IMR-90 (cell line): ENCODE data around the gene SLC27A2. TPM values are rescaled to one million over a fixed set of nuclear protein-coding genes. Genes with fewer than 3 reads are reported as not detected.

ENCODE experiments used
- ATAC-seq: fragments of 200-7000 bp; cut with Tn5 transposase; 2 replicates; pipeline ENCODE4 v1.9.1; 2020; ENCODE audit warnings: low read depth, mild to moderate bottlenecking, moderate library complexity
- BruUV-seq: library from RNA; stranded (reverse); fragments of 400-500 nt; replicated peaks from 2 replicates; lab custom pipeline; 2021; lab: Mats Ljungman, UMichigan
- CTCF ChIA-PET: fragments of 300-600 bp; formaldehyde crosslinking; extraction: SDS; loops from one replicate; lab custom pipeline; 2021; ENCODE audit warnings: antibody characterized with exemption; lab: Yijun Ruan, JAX
- POLR2A ChIA-PET: fragments of 300-600 bp; sonication (Branson Sonifier 250); formaldehyde crosslinking; loops from one replicate; lab custom pipeline; 2022; ENCODE audit warnings: antibody characterized with exemption; ENCODE audit not compliant: unreplicated experiment; lab: Charles Lee
- DNase-seq: peaks from one replicate; pipeline ENCODE4 v3.0.0; 2013
- H2AFZ ChIP-seq: replicated peaks from 2 replicates; pipeline ENCODE3; 2013; ENCODE audit warnings: low read length, mild to moderate bottlenecking; ENCODE audit not compliant: poor library complexity
- H2AK5ac ChIP-seq: 2 replicates; pipeline ENCODE4 v1.6.1; 2013; ENCODE audit warnings: low read depth, low read length, inconsistent platforms
- H2AK9ac ChIP-seq: replicated peaks from 2 replicates; pipeline ENCODE3; 2013; ENCODE audit warnings: mild to moderate bottlenecking, low read depth, low read length, moderate library complexity; ENCODE audit not compliant: poor library complexity
- H2BK120ac ChIP-seq: 2 replicates; pipeline ENCODE4 v1.6.1; 2013; ENCODE audit warnings: low read depth, low read length, inconsistent platforms
- H2BK15ac ChIP-seq: 3 replicates; pipeline ENCODE4 v1.6.1; 2013; ENCODE audit warnings: low read depth, low read length, inconsistent platforms
- H2BK20ac ChIP-seq: 2 replicates; pipeline ENCODE4 v1.6.1; 2013; ENCODE audit warnings: low read depth, mild to moderate bottlenecking, inconsistent platforms, low read length, moderate library complexity
- H2BK5ac ChIP-seq: 2 replicates; pipeline ENCODE4 v1.6.1; 2013; ENCODE audit warnings: mild to moderate bottlenecking, low read depth, low read length, inconsistent platforms; ENCODE audit not compliant: poor library complexity, severe bottlenecking
- H3K14ac ChIP-seq: replicated peaks from 2 replicates; pipeline ENCODE4 v1.6.1; 2013; ENCODE audit warnings: low read depth, low read length, inconsistent platforms
- H3K18ac ChIP-seq: 2 replicates; pipeline ENCODE4 v1.6.1; 2013; ENCODE audit warnings: low read depth, low read length, control low read depth
- H3K23ac ChIP-seq: 2 replicates; pipeline ENCODE4 v1.6.1; 2013; ENCODE audit warnings: low read depth, low read length, inconsistent platforms
- H3K27ac ChIP-seq: 2 replicates; pipeline ENCODE4 v1.5.1; 2013; ENCODE audit warnings: mild to moderate bottlenecking, control low read depth, low read length; ENCODE audit not compliant: insufficient read depth
- H3K27me3 ChIP-seq: 2 replicates; pipeline ENCODE4 v1.6.1; 2013; ENCODE audit warnings: low read length; ENCODE audit not compliant: control insufficient read depth, insufficient read depth
- H3K36me3 ChIP-seq: 2 replicates; pipeline ENCODE4 v1.6.1; 2013; ENCODE audit warnings: low read length, mixed read lengths; ENCODE audit not compliant: control insufficient read depth, insufficient read depth
- H3K4ac ChIP-seq: 2 replicates; pipeline ENCODE4 v1.6.1; 2013; ENCODE audit warnings: low read depth, low read length, inconsistent platforms
- H3K4me1 ChIP-seq: 2 replicates; pipeline ENCODE4 v1.6.1; 2013; ENCODE audit warnings: low read length, mixed read lengths; ENCODE audit not compliant: control insufficient read depth, insufficient read depth
- H3K4me2 ChIP-seq: 2 replicates; pipeline ENCODE4 v1.6.1; 2013; ENCODE audit warnings: low read depth, mild to moderate bottlenecking, control low read depth, low read length, moderate library complexity
- H3K4me3 ChIP-seq: 2 replicates; pipeline ENCODE4 v1.5.1; 2013; ENCODE audit warnings: low read depth, mild to moderate bottlenecking, control low read depth, low read length, moderate library complexity; ENCODE audit not compliant: insufficient read depth
- H3K56ac ChIP-seq: 2 replicates; pipeline ENCODE4 v1.6.1; 2013; ENCODE audit warnings: low read length, inconsistent platforms; ENCODE audit not compliant: insufficient read depth; ENCODE audit errors: extremely low read depth
- H3K79me1 ChIP-seq, 2 experiments: 2 replicates each; pipeline ENCODE4 v1.6.1; 2013; ENCODE audit warnings: low read length in 2 of 2, inconsistent platforms in 1 of 2, low read depth in 1 of 2
- H3K9ac ChIP-seq: 2 replicates; pipeline ENCODE4 v1.6.1; 2013; ENCODE audit warnings: low read depth, low read length, control low read depth
- H3K9me1 ChIP-seq: 2 replicates; pipeline ENCODE4 v1.6.1; 2013; ENCODE audit warnings: low read length, inconsistent platforms; ENCODE audit not compliant: insufficient read depth
- H3K9me3 ChIP-seq: 2 replicates; pipeline ENCODE4 v1.6.1; 2013; ENCODE audit warnings: low read length; ENCODE audit not compliant: control insufficient read depth, insufficient read depth
- H4K20me1 ChIP-seq: 2 replicates; pipeline ENCODE4 v1.6.1; 2013; ENCODE audit warnings: low read length, inconsistent platforms; ENCODE audit not compliant: insufficient read depth
- H4K5ac ChIP-seq: 2 replicates; pipeline ENCODE4 v1.6.1; 2013; ENCODE audit warnings: mild to moderate bottlenecking, low read depth, low read length, control low read depth
- H4K8ac ChIP-seq, 2 experiments: 2 replicates each; pipeline ENCODE4 v1.6.1; 2013; ENCODE audit warnings: low read depth in 2 of 2, low read length in 2 of 2, control low read depth in 1 of 2, inconsistent platforms in 1 of 2
- H4K91ac ChIP-seq: 2 replicates; pipeline ENCODE4 v1.6.1; 2013; ENCODE audit warnings: low read depth, low read length, inconsistent platforms; ENCODE audit not compliant: insufficient read depth
- BHLHE40 ChIP-seq: fragments of 150-350 bp; IDR thresholded peaks from 2 replicates; pipeline ENCODE4 v1.6.1; 2016; ENCODE audit warnings: mild to moderate bottlenecking, low read depth, low read length
- CEBPB ChIP-seq: IDR thresholded peaks from 2 replicates; pipeline ENCODE4 v1.6.1; 2012; ENCODE audit warnings: low read depth, low read length, improper control_type of control experiment
- FOS ChIP-seq: fragments of 150-350 bp; IDR thresholded peaks from 2 replicates; pipeline ENCODE4 v1.6.1; 2016; ENCODE audit warnings: low read depth, low read length
- MAFK ChIP-seq: IDR thresholded peaks from 2 replicates; pipeline ENCODE4 v1.6.1; 2012; ENCODE audit warnings: low read depth, low read length, improper control_type of control experiment
- MXI1 ChIP-seq: IDR thresholded peaks from 2 replicates; pipeline ENCODE4 v1.6.1; 2012; ENCODE audit warnings: low read depth, mild to moderate bottlenecking, low read length, moderate library complexity, borderline replicate concordance
- NFE2L2 ChIP-seq: fragments of 150-350 bp; IDR thresholded peaks from 2 replicates; pipeline ENCODE4 v1.6.1; 2016; ENCODE audit warnings: low read depth, mild to moderate bottlenecking, low read length
- POLR2A ChIP-seq: IDR thresholded peaks from 2 replicates; pipeline ENCODE4 v1.6.1; 2012; ENCODE audit warnings: mild to moderate bottlenecking, low read depth, low read length
- RAD21 ChIP-seq: IDR thresholded peaks from 2 replicates; pipeline ENCODE4 v1.6.1; 2012; ENCODE audit warnings: low read length, improper control_type of control experiment
- RCOR1 ChIP-seq: IDR thresholded peaks from 2 replicates; pipeline ENCODE4 v1.6.1; 2012; ENCODE audit warnings: mild to moderate bottlenecking, low read length, improper control_type of control experiment; ENCODE audit not compliant: insufficient replicate concordance
- SMC3 ChIP-seq: fragments of 150-350 bp; IDR thresholded peaks from 2 replicates; pipeline ENCODE4 v1.6.1; 2016; ENCODE audit warnings: low read depth, mild to moderate bottlenecking, antibody characterized with exemption, low read length, moderate library complexity
- WGBS, 2 experiments: methylation state at CpG; one replicate each; pipeline versions ENCODE4 v1.1.5 to v1.1.7; 2013; ENCODE audit warnings: missing lambda C conversion rate in 2 of 2; ENCODE audit not compliant: insufficient read length in 1 of 2; ENCODE audit errors: extremely low coverage in 2 of 2; 5-methylcytosine and 5-hydroxymethylcytosine counted together
- dilution Hi-C: fragments of 300-500 bp; cut with HindIII; formaldehyde crosslinking; loops from one replicate; pipeline ENCODE4 v1.14.3; 2018; ENCODE audit warnings: low sequenced_read_pairs; ENCODE audit not compliant: unreplicated experiment
- in situ Hi-C: fragments of 300-500 bp; cut with MboI; formaldehyde crosslinking; loops from 3 replicates; pipeline ENCODE4 v1.14.3; 2019; ENCODE audit warnings: low sequenced_read_pairs, inconsistent platforms, mixed read lengths
- intact Hi-C: fragments of 100-400 bp; cut with micrococcal nuclease; formaldehyde crosslinking; loops from 2 replicates; pipeline ENCODE4 v1.10.0; 2022
- polyA plus RNA-seq, 3 experiments: library from polyadenylated mRNA; depleted of rRNA; stranded (reverse); fragments of >200 nt; gene quantifications; 2 replicates each; pipeline ENCODE4 v1.2.3, GENCODE V29; 2012; ENCODE audit warnings: low replicate concordance in 1 of 3
- total RNA-seq: library from RNA; depleted of rRNA; stranded (reverse); fragments of >200 nt; gene quantifications from 2 replicates; pipeline ENCODE4 v1.2.3, GENCODE V29; 2012
- TF ChIP-seq, protein P1 (sequence below): fragments of 150-350 bp; IDR thresholded peaks from 2 replicates; pipeline ENCODE4 v1.6.1; 2017; ENCODE audit warnings: mild to moderate bottlenecking, antibody characterized with exemption, low read length, low read depth
- TF ChIP-seq, protein P2 (sequence below): fragments of 150-350 bp; IDR thresholded peaks from 2 replicates; pipeline ENCODE4 v1.6.1; 2016; ENCODE audit warnings: low read depth, mild to moderate bottlenecking, low read length, moderate library complexity, borderline replicate concordance
- TF ChIP-seq, protein P3 (sequence below): conservative IDR thresholded peaks from 2 replicates; pipeline ENCODE4 v1.5.1; 2012; ENCODE audit warnings: mild to moderate bottlenecking, low read depth, low read length, improper control_type of control experiment

The SLC27A2 gene
- total and polyA plus RNA-seq, 2 of the 4 experiments (the other 2 are of a cell fraction): under 0.01 TPM; not detected in 1

DNA sequence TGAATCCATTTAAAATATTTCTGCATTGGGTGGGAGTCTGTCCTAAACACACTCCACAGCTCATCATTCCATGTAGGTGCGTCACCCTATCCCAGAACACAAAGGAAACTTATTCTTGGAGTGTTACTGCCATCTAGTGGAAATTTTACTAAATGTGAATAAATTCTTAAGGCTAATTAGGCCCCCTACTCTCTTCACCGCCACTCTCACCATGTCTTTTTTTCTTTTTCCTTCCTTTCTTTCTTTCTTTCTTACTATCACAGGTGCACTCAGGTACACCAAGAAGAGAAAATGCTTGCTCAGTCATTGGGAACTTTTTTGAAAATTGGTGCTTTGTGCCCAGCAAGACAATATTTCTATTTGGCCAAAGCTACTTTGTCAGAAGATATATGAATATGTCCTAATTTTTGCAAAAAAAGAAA, 36.5 kb upstream of the SLC27A2 start (continued):
- no peak for TF ChIP-seq CEBPB

DNA sequence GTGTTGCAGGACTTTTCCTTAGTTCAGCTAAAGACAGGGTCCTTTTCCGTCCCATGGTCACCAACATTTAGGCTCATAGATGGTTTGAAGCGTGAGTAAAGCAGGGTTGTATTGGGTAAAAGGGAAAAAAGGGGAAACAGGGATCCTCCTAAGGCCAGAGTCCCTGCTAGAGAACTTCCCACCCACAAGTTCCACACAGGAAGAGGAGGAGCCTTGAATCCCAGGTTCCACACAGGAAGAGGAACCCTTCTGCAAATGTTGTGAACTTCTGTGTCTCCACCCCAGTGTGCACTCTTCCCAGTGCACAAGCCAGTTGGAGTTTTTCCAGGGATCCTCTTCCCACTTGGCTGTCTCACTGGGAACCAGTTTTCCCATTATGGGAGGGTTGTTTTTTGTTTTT, 35.4 kb upstream of the SLC27A2 start:
- H3K4ac ChIP-seq: peak overlapping the region; percentile 44
- in situ Hi-C loops: loop anchor here (5.0 to 25.0 kb wide), 5 partner anchors 161 to 1782 kb away; partner anchors contain the start of gene FGF7
- no peak for DNase-seq
- no peak for TF ChIP-seq POLR2A
- no peak for TF ChIP-seq NFE2L2
- TF ChIP-seq MAFK: no peak
- no peak for TF ChIP-seq SMC3
- no peak for TF ChIP-seq FOS
- TF ChIP-seq, protein P1, sequence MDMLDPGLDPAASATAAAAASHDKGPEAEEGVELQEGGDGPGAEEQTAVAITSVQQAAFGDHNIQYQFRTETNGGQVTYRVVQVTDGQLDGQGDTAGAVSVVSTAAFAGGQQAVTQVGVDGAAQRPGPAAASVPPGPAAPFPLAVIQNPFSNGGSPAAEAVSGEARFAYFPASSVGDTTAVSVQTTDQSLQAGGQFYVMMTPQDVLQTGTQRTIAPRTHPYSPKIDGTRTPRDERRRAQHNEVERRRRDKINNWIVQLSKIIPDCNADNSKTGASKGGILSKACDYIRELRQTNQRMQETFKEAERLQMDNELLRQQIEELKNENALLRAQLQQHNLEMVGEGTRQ: no peak
- TF ChIP-seq BHLHE40: no peak
- TF ChIP-seq, protein P2, sequence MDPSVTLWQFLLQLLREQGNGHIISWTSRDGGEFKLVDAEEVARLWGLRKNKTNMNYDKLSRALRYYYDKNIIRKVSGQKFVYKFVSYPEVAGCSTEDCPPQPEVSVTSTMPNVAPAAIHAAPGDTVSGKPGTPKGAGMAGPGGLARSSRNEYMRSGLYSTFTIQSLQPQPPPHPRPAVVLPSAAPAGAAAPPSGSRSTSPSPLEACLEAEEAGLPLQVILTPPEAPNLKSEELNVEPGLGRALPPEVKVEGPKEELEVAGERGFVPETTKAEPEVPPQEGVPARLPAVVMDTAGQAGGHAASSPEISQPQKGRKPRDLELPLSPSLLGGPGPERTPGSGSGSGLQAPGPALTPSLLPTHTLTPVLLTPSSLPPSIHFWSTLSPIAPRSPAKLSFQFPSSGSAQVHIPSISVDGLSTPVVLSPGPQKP: no peak
- no peak for TF ChIP-seq MXI1
- TF ChIP-seq RCOR1: no peak
- TF ChIP-seq, protein P3, sequence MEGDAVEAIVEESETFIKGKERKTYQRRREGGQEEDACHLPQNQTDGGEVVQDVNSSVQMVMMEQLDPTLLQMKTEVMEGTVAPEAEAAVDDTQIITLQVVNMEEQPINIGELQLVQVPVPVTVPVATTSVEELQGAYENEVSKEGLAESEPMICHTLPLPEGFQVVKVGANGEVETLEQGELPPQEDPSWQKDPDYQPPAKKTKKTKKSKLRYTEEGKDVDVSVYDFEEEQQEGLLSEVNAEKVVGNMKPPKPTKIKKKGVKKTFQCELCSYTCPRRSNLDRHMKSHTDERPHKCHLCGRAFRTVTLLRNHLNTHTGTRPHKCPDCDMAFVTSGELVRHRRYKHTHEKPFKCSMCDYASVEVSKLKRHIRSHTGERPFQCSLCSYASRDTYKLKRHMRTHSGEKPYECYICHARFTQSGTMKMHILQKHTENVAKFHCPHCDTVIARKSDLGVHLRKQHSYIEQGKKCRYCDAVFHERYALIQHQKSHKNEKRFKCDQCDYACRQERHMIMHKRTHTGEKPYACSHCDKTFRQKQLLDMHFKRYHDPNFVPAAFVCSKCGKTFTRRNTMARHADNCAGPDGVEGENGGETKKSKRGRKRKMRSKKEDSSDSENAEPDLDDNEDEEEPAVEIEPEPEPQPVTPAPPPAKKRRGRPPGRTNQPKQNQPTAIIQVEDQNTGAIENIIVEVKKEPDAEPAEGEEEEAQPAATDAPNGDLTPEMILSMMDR: no peak
- TF ChIP-seq RAD21: no peak
- TF ChIP-seq CEBPB: no peak

More for the DNA sequence above, 35.4 kb upstream of the SLC27A2 start:
- no peak overlapping the region for H3K9ac ChIP-seq
- H3K23ac ChIP-seq: no peak overlapping the region
- WGBS, 2 experiments: no CpG with 5 or more reads among the region's 2 CpGs
- intact Hi-C loops: loop anchor here (5.0 to 10.0 kb wide), 3 partner anchors 272 to 1502 kb away; partner anchors contain the start of gene FBN1
- H3K9me3 ChIP-seq: no peaks in the 10 kb centered on the region
- H4K91ac ChIP-seq: peak overlapping the region; percentile 8; the same call in 1 of the 2 replicates
- peak overlapping the region; percentile 10 for H2BK120ac ChIP-seq
- peak overlapping the region; percentile 77 for H4K5ac ChIP-seq
- POLR2A ChIA-PET: interaction anchor here (0.6 kb wide), 1 partner anchor 1290 kb away, joined by 7 read pairs; no protein-coding TSS in a partner anchor
- no peaks in the 10 kb centered on the region; the same call in 1 of the 2 replicates for H3K4me1 ChIP-seq
- no peaks in the 10 kb centered on the region for H4K20me1 ChIP-seq
- no peaks in the 10 kb centered on the region for H3K27me3 ChIP-seq
- no peak overlapping the region for H3K14ac ChIP-seq
- no peak overlapping the region for H3K27ac ChIP-seq
- H2BK5ac ChIP-seq: no peak overlapping the region
- peak overlapping the region; percentile 38 for H2BK20ac ChIP-seq
- dilution Hi-C loops: no loop called here
- H3K79me1 ChIP-seq: no peaks in the 10 kb centered on the region
- no peak overlapping the region; the same call in 1 of the 2 replicates for H3K18ac ChIP-seq
- peaks cover 5% of the 10 kb centered on the region; the same call in 1 of the 2 replicates for H3K9me1 ChIP-seq
- CTCF ChIA-PET: interaction anchor here (1.6 kb wide), 1 partner anchor 92 kb away, joined by 4 read pairs; no protein-coding TSS in a partner anchor
- no peak overlapping the region for H2AK9ac ChIP-seq
- no peaks in the 10 kb centered on the region for H3K36me3 ChIP-seq
- no TSS peak for BruUV-seq
- peak overlapping the region; percentile 44 to 84; a peak in 3 of 4 replicates for H4K8ac ChIP-seq
- H2AK5ac ChIP-seq: no peak overlapping the region
- no peak for ATAC-seq
- no peak overlapping the region for H3K4me2 ChIP-seq
- no peak overlapping the region for H3K4me3 ChIP-seq
- no peak overlapping the region for H3K56ac ChIP-seq
- peak overlapping the region; percentile 72 for H2AFZ ChIP-seq
- H2BK15ac ChIP-seq: 0 out of 3 replicates have a peak overlapping the region, but pooled peaks have one; percentile 23
